GM12878 (cell line): ENCODE results near the gene BBS9. TPM values are rescaled to one million over a fixed set of nuclear protein-coding genes. Genes with fewer than 3 reads are reported as not detected.

Source experiments
- ATAC-seq: fragments of 200-7000 bp; cut with Tn5 transposase; 3 replicates; pipeline ENCODE4 v1.9.1; 2020; ENCODE audit warnings: mild to moderate bottlenecking, moderate library complexity
- BruUV-seq: library from RNA; stranded (reverse); fragments of 400-500 nt; replicated peaks from 2 replicates; lab custom pipeline; 2021; lab: Mats Ljungman, UMichigan
- CTCF ChIA-PET: fragments of 300-600 bp; sonication (Branson Sonifier 250); formaldehyde crosslinking; extraction: SDS; loops from one replicate; lab custom pipeline; 2021; ENCODE audit warnings: inconsistent platforms; lab: Yijun Ruan, JAX
- POLR2A ChIA-PET: fragments of 350-600 bp; formaldehyde crosslinking; extraction: SDS; loops from one replicate; lab custom pipeline; 2021; ENCODE audit warnings: inconsistent platforms; lab: Charles Lee
- RAD21 ChIA-PET: fragments of 300-600 bp; sonication (Branson Sonifier 250); formaldehyde crosslinking; loops from one replicate; lab custom pipeline; 2023; ENCODE audit warnings: antibody characterized with exemption; ENCODE audit not compliant: unreplicated experiment; lab: Charles Lee
- SMC1A ChIA-PET: fragments of 300-600 bp; sonication (Branson Sonifier 250); formaldehyde crosslinking; loops from one replicate; lab custom pipeline; 2023; ENCODE audit not compliant: unreplicated experiment, uncharacterized antibody; lab: Charles Lee
- DNase-seq: peaks from one replicate; pipeline ENCODE4 v3.0.0-alpha.2; 2011; ENCODE audit warnings: low read depth, low spot score
- FAIRE-seq: peaks from 3 replicates; lab custom pipeline; 2011; peaks lifted over from hg19 to GRCh38; lab: Jason Lieb, UNC
- H2AFZ ChIP-seq: 2 replicates; pipeline ENCODE4 v1.6.0; 2011; ENCODE audit warnings: low read depth, low read length, control low read depth; ENCODE audit not compliant: control insufficient read depth
- H3K27ac ChIP-seq: 2 replicates; pipeline ENCODE4 v1.5.1; 2011; ENCODE audit warnings: control low read depth; ENCODE audit not compliant: control insufficient read depth, insufficient read depth
- H3K27me3 ChIP-seq, 2 experiments: replicated peaks in 1 of 2; 2 replicates each; pipeline versions ENCODE4 v1.6.0 to v1.6.1; 2011; ENCODE audit warnings: low read length in 1 of 2; ENCODE audit not compliant: control insufficient read depth in 2 of 2, insufficient read depth in 2 of 2
- H3K36me3 ChIP-seq, 2 experiments: 2 replicates each; pipeline ENCODE4 v1.5.1; 2011; ENCODE audit warnings: low read length in 1 of 2; ENCODE audit not compliant: control insufficient read depth in 2 of 2, insufficient read depth in 2 of 2
- H3K4me1 ChIP-seq: 2 replicates; pipeline ENCODE4 v1.6.1; 2011; ENCODE audit warnings: mild to moderate bottlenecking, low read length, moderate library complexity, mixed read lengths; ENCODE audit not compliant: control insufficient read depth, insufficient read depth
- H3K4me2 ChIP-seq: 2 replicates; pipeline ENCODE4 v1.6.0; 2011; ENCODE audit warnings: control low read depth; ENCODE audit not compliant: control insufficient read depth, insufficient read depth
- H3K4me3 ChIP-seq: fragments of 200-600 bp; sonication (generic); 2 replicates; pipeline ENCODE4 v1.5.1; 2016
- H3K79me2 ChIP-seq: 2 replicates; pipeline ENCODE4 v1.6.0; 2011; ENCODE audit warnings: low read length; ENCODE audit not compliant: control insufficient read depth, insufficient read depth
- H3K9ac ChIP-seq: 2 replicates; pipeline ENCODE4 v1.8.0; 2011; ENCODE audit warnings: low read length, control low read depth, mixed read lengths; ENCODE audit not compliant: control insufficient read depth, insufficient read depth
- H3K9me3 ChIP-seq: replicated peaks from 3 replicates; pipeline ENCODE4 v1.5.1; 2011; ENCODE audit warnings: mild to moderate bottlenecking, low read length; ENCODE audit not compliant: control insufficient read depth, insufficient read depth
- H4K20me1 ChIP-seq: 2 replicates; pipeline ENCODE4 v1.6.0; 2011; ENCODE audit not compliant: control insufficient read depth, insufficient read depth
- POLR2AphosphoS2 ChIP-seq: IDR thresholded peaks from 2 replicates; pipeline ENCODE4 v1.6.1; 2011; ENCODE audit warnings: low read depth, mild to moderate bottlenecking, low read length, improper control_type of control experiment, moderate library complexity
- RFX5 ChIP-seq: IDR thresholded peaks from 2 replicates; pipeline ENCODE4 v1.6.1; 2011; ENCODE audit warnings: low read depth, low read length, improper control_type of control experiment
- WGBS: methylation state at CpG from one replicate; pipeline ENCODE4 v1.1.6; 2016; ENCODE audit warnings: low lambda C conversion rate; ENCODE audit not compliant: insufficient replicate concordance, insufficient coverage; ENCODE audit errors: missing lambda C conversion rate; 5-methylcytosine and 5-hydroxymethylcytosine counted together
- in situ Hi-C: fragments of 300-500 bp; cut with MboI; formaldehyde crosslinking; loops from 9 replicates; pipeline ENCODE4 v1.14.3; 2018; ENCODE audit warnings: mixed read lengths
- intact Hi-C: fragments of 100-400 bp; cut with micrococcal nuclease; formaldehyde crosslinking; loops from one replicate; pipeline ENCODE4 v1.14.2; 2022; ENCODE audit not compliant: unreplicated experiment
- polyA plus RNA-seq, 11 experiments: library from polyadenylated mRNA; depleted of rRNA in 4 of 11; unstranded in 6 of 11; stranded (reverse) in 5 of 11; fragments of >200 nt; fragmentation: Nextera tagmentation in 4 of 11; fragmentation: Illumina TruSeq in 1 of 11; extraction: Ambion mirVana in 4 of 11; extraction: Trizol in 1 of 11; gene quantifications; 1 replicate in 1 of 11; 2 replicates in 10 of 11; pipeline versions ENCODE4 v1.2.1 to v1.2.3, GENCODE V29; 2011 to 2016; ENCODE audit warnings: inconsistent platforms in 2 of 11, missing spikeins in 2 of 11, low read depth in 1 of 11
- total RNA-seq, 4 experiments: library from RNA; depleted of rRNA in 3 of 4; stranded (reverse); fragments of >200 nt in 3 of 4; fragmentation: Illumina TruSeq in 1 of 4; extraction: Trizol in 1 of 4; gene quantifications; 2 replicates each; pipeline versions ENCODE4 v1.2.1 to v1.2.3, GENCODE V29; 2013 to 2021
- TF ChIP-seq, protein P1 (sequence below): fragments of 450-650 bp; formaldehyde crosslinking; IDR thresholded peaks from 2 replicates; pipeline ENCODE4 v1.5.0; 2022; ENCODE audit warnings: mild to moderate bottlenecking, missing genetic modification characterization

BBS9 gene
- total and polyA plus RNA-seq, 10 of the 15 experiments (the other 5 are each of a cell fraction or from before 2014, with no cell fraction given): 1.2 to 5.6 (median 2.3) TPM

DNA sequence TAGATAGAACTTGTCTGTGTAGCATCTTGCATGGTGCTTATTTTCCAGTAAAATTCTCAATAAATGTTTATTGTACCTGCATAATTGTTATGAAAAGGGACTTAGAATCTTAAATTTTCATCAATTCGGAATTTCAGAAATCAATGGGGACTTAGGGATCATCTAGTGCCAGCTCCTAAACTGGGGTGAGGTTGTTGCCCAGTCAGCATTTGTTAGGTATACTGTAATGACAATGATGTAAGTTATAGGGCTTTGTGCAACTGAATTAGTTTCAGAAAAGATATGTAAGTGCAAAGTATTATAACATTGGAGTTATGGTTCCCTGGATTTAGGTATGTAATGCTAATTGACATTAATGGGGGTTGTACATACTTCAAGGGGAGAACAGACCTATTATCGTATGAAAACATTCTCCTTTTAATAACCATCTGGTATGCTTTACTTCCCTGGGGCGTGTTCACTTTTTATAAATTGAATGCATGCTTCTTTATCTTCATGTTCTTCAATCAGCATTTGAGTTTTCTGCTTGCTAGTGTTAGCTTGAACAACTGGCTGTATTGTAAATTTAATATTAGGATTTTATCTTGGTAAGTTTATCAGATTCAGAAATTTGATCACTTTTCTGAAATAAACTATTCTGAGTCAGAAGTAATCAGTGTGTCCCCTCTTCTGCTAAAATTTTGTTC, 270.3 kb downstream of the BBS9 start:
- Histone ChIP-seq H3K9me3 (no peaks in the 10 kb centered on the region), H4K20me1 (no peaks in the 10 kb centered on the region), H3K9ac (no peak overlapping the region), H3K4me3 (no peak overlapping the region), H3K4me2 (no peak overlapping the region), H3K4me1 (no peaks in the 10 kb centered on the region), H3K36me3 (no peaks in the 10 kb centered on the region), H3K27ac (no peak overlapping the region), H2AFZ (no peak overlapping the region), H3K79me2 (no peaks in the 10 kb centered on the region), H3K27me3 (no peaks in the 10 kb centered on the region)
- RAD21 ChIA-PET: no interaction called here
- TF ChIP-seq, protein P1, sequence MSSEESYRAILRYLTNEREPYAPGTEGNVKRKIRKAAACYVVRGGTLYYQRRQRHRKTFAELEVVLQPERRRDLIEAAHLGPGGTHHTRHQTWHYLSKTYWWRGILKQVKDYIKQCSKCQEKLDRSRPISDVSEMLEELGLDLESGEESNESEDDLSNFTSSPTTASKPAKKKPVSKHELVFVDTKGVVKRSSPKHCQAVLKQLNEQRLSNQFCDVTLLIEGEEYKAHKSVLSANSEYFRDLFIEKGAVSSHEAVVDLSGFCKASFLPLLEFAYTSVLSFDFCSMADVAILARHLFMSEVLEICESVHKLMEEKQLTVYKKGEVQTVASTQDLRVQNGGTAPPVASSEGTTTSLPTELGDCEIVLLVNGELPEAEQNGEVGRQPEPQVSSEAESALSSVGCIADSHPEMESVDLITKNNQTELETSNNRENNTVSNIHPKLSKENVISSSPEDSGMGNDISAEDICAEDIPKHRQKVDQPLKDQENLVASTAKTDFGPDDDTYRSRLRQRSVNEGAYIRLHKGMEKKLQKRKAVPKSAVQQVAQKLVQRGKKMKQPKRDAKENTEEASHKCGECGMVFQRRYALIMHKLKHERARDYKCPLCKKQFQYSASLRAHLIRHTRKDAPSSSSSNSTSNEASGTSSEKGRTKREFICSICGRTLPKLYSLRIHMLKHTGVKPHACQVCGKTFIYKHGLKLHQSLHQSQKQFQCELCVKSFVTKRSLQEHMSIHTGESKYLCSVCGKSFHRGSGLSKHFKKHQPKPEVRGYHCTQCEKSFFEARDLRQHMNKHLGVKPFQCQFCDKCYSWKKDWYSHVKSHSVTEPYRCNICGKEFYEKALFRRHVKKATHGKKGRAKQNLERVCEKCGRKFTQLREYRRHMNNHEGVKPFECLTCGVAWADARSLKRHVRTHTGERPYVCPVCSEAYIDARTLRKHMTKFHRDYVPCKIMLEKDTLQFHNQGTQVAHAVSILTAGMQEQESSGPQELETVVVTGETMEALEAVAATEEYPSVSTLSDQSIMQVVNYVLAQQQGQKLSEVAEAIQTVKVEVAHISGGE (CRISPR knock-in tag): no peak
- TF ChIP-seq RFX5 (no peak), POLR2AphosphoS2 (no peak)
- CTCF ChIA-PET: interaction anchor here (0.6 kb wide), 1 partner anchor 848 kb away, joined by 3 read pairs; no protein-coding TSS in a partner anchor
- no TSS peak for BruUV-seq
- POLR2A ChIA-PET: no interaction called here
- ATAC-seq (no peak), FAIRE-seq (no peak), DNase-seq (no peak)
- in situ Hi-C loops (no loop called here), intact Hi-C loops (no loop called here)
- SMC1A ChIA-PET: interaction anchor here (1.4 kb wide), 1 partner anchor 17 kb away, joined by 3 read pairs; no protein-coding TSS in a partner anchor
- 40% methylated on average over 3 of the region's 3 CpGs for WGBS
